Keratinocyte (primary cell): ENCODE data around the gene ACYP2.

ENCODE experiments used
- EZH2 ChIP-seq: IDR thresholded peaks from one replicate; pipeline ENCODE4 v1.6.1; 2012; ENCODE audit warnings: inconsistent platforms, mild to moderate bottlenecking, low read length, moderate library complexity
- TF ChIP-seq, protein P1 (sequence below), 3 experiments: IDR thresholded peaks in 1 of 3; conservative IDR thresholded peaks in 1 of 3; optimal IDR thresholded peaks in 1 of 3; 2 replicates in 2 of 3; 3 replicates in 1 of 3; pipeline versions ENCODE3 to v1.5.1; 2011; ENCODE audit warnings: low read length in 3 of 3, mild to moderate bottlenecking in 3 of 3, moderate library complexity in 2 of 3, control low read depth in 1 of 3, inconsistent platforms in 1 of 3; ENCODE audit not compliant: insufficient read depth in 2 of 3; ENCODE audit errors: extremely low read depth in 1 of 3

DNA sequence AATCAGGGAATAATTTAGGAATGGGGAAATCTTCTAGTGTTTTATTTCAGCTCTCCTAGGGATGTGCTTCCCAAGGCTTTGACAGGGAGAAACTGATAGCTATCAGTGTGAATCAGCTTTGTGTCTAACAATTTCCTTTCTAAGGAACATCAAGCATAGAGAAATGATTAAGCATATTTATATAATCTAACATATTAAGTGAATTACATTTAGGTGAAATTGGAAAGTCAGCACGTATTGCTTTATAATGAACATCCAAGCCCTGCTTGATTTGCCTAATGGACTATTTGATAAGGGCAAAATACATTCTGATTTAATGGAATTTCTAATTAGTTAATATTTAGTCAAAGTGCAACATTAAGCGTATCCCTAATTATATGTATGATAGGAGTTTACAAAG is 160.1 kb downstream of the ACYP2 start:
- TF ChIP-seq, protein P1, sequence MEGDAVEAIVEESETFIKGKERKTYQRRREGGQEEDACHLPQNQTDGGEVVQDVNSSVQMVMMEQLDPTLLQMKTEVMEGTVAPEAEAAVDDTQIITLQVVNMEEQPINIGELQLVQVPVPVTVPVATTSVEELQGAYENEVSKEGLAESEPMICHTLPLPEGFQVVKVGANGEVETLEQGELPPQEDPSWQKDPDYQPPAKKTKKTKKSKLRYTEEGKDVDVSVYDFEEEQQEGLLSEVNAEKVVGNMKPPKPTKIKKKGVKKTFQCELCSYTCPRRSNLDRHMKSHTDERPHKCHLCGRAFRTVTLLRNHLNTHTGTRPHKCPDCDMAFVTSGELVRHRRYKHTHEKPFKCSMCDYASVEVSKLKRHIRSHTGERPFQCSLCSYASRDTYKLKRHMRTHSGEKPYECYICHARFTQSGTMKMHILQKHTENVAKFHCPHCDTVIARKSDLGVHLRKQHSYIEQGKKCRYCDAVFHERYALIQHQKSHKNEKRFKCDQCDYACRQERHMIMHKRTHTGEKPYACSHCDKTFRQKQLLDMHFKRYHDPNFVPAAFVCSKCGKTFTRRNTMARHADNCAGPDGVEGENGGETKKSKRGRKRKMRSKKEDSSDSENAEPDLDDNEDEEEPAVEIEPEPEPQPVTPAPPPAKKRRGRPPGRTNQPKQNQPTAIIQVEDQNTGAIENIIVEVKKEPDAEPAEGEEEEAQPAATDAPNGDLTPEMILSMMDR (optimal IDR thresholded peaks at IDR 0.05 in 1 of 3, IDR thresholded peaks at IDR 0.05 in 1 of 3, conservative IDR thresholded peaks at IDR 0.05 in 1 of 3; ENCODE audit: extremely low read depth in 1 of 3, insufficient read depth in 2 of 3, low read length in 3 of 3): no peak
- no peak for TF ChIP-seq EZH2
